ENCODE measurements around the gene OBP2A. TPM values are rescaled to one million over a fixed set of nuclear protein-coding genes. Genes with fewer than 3 reads are reported as not detected.

The OBP2A gene
- total RNA-seq, 4 donors from 2014 or later, result not detected

DNA sequence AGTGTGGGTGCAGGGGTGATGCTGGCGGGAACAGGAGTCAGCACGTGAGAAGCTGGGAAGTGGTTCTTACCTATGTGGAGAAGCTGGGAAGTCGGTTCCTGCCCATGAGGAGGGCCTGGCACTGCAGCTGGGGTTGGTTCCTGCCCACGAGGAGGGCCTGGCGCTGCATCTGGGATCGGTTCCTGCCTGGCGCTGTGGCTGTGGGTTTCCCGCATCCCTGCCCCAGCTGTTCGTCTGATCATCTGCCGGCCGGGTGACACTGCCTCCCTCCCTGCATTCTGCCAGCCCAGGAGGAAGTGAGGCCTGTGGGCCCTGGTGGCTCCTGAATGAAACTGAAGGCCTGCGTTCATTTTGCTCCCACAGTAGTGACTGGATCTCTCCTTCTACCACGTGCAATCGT lies 5.1 kb downstream of the OBP2A start:
- H3K36me3 ChIP-seq, result no peaks in the 10 kb centered on the region
- no peak for TF ChIP-seq EP300 (IDR thresholded peaks at IDR 0.05)
- no peak for TF ChIP-seq POLR2A (IDR thresholded peaks at IDR 0.05)
- TF ChIP-seq, protein P1, sequence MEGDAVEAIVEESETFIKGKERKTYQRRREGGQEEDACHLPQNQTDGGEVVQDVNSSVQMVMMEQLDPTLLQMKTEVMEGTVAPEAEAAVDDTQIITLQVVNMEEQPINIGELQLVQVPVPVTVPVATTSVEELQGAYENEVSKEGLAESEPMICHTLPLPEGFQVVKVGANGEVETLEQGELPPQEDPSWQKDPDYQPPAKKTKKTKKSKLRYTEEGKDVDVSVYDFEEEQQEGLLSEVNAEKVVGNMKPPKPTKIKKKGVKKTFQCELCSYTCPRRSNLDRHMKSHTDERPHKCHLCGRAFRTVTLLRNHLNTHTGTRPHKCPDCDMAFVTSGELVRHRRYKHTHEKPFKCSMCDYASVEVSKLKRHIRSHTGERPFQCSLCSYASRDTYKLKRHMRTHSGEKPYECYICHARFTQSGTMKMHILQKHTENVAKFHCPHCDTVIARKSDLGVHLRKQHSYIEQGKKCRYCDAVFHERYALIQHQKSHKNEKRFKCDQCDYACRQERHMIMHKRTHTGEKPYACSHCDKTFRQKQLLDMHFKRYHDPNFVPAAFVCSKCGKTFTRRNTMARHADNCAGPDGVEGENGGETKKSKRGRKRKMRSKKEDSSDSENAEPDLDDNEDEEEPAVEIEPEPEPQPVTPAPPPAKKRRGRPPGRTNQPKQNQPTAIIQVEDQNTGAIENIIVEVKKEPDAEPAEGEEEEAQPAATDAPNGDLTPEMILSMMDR (IDR thresholded peaks at IDR 0.05), result no peak
- no peak for DNase-seq (ENCODE audit: low spot score in 2 of 2)
- 59 to 72% methylated on average over 6 to 14 of the region's 14 CpGs for WGBS, 2 donors
- peaks cover 0 to 20% (median 0%) of the 10 kb centered on the region in 4 donors for H3K9me3 ChIP-seq
- no peak overlapping the region for H3K4me3 ChIP-seq
- H3K27ac ChIP-seq, result no peak overlapping the region
- H3K27me3 ChIP-seq, result no peaks in the 10 kb centered on the region
- H3K4me1 ChIP-seq, result no peaks in the 10 kb centered on the region

DNA sequence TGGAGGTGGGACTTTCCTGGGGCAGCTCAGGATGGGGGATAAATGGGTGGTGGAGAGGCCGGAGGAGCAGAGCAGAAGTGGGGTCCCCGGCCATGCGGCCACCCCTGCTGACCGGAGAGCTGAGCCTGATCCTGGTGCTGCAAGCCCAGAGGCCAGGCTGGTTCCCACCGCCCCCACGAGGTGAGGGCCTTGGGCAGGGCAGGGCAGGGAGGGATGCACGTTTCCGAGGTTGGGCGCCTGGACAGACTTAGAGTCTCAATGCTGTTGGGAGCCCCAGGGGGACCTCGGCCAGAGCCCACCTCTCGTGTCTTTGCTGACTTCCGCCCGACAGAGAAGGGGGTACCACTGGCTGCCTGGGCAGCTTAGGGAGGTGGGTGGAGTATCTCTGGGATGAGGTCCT lies 5.5 kb downstream of the OBP2A start:
- 88 to 89% methylated on average over 13 of the region's 13 CpGs for WGBS, 2 donors
- H3K9me3 ChIP-seq, result peaks cover 0 to 20% (median 0%) of the 10 kb centered on the region in 4 donors
- H3K27ac ChIP-seq, result no peak overlapping the region
- no peaks in the 10 kb centered on the region for H3K36me3 ChIP-seq
- H3K4me1 ChIP-seq, result no peaks in the 10 kb centered on the region
- DNase-seq (ENCODE audit: low spot score in 2 of 2), result no peak
- no peaks in the 10 kb centered on the region for H3K27me3 ChIP-seq
- no peak overlapping the region for H3K4me3 ChIP-seq
- TF ChIP-seq, protein P1 (IDR thresholded peaks at IDR 0.05), result no peak
- TF ChIP-seq POLR2A (IDR thresholded peaks at IDR 0.05) (no peak), EP300 (IDR thresholded peaks at IDR 0.05) (no peak)

GRCh38 chr9:135552021-135552697 lies 6.2 kb downstream of the OBP2A start:
- 74 to 78% methylated on average over 14 to 17 of the region's 18 CpGs for WGBS, 2 donors
- no peak for DNase-seq (ENCODE audit: low spot score in 2 of 2)
- TF ChIP-seq, protein P1 (IDR thresholded peaks at IDR 0.05), result no peak
- TF ChIP-seq POLR2A (IDR thresholded peaks at IDR 0.05), result no peak
- TF ChIP-seq EP300 (IDR thresholded peaks at IDR 0.05), result no peak

GRCh38 chr9:135552698-135553171 lies 6.8 kb downstream of the OBP2A start:
- DNase-seq (ENCODE audit: low spot score in 2 of 2), result no peak
- no peak for TF ChIP-seq POLR2A (IDR thresholded peaks at IDR 0.05)
- TF ChIP-seq EP300 (IDR thresholded peaks at IDR 0.05), result no peak
- TF ChIP-seq, protein P1 (IDR thresholded peaks at IDR 0.05), result no peak

More at GRCh38 chr9:135552021-135552697, 6.2 kb downstream of the OBP2A start:
- Histone ChIP-seq H3K9me3 (peaks cover 0 to 27% (median 0%) of the 10 kb centered on the region in 4 donors), H3K27ac (no peak overlapping the region), H3K36me3 (no peaks in the 10 kb centered on the region), H3K4me3 (no peak overlapping the region), H3K4me1 (no peaks in the 10 kb centered on the region), H3K27me3 (no peaks in the 10 kb centered on the region)

GRCh38 chr9:135554718-135555117 lies 8.8 kb downstream of the OBP2A start:
- Histone ChIP-seq H3K4me3 (no peak overlapping the region), H3K9me3 (peaks cover 0 to 37% (median 0%) of the 10 kb centered on the region in 4 donors), H3K27me3 (no peaks in the 10 kb centered on the region), H3K36me3 (no peaks in the 10 kb centered on the region), H3K4me1 (no peaks in the 10 kb centered on the region), H3K27ac (no peak overlapping the region)
- DNase-seq (ENCODE audit: low spot score in 2 of 2), result no peak
- WGBS, 2 donors, result 62 to 72% methylated on average over 4 of the region's 4 CpGs
- TF ChIP-seq, protein P1 (IDR thresholded peaks at IDR 0.05), result no peak

More at GRCh38 chr9:135552698-135553171, 6.8 kb downstream of the OBP2A start:
- H3K27ac ChIP-seq, result no peak overlapping the region
- H3K27me3 ChIP-seq, result no peaks in the 10 kb centered on the region
- H3K36me3 ChIP-seq, result no peaks in the 10 kb centered on the region
- WGBS, 2 donors, result 79 to 84% methylated on average over 18 of the region's 19 CpGs
- peaks cover 0 to 33% (median 0%) of the 10 kb centered on the region in 4 donors for H3K9me3 ChIP-seq
- no peak overlapping the region for H3K4me3 ChIP-seq
- no peaks in the 10 kb centered on the region for H3K4me1 ChIP-seq

All from tibial nerve (tissue), 4 donors.